Right lobe of liver (tissue), 6 donors: ENCODE data around the gene EIF3C. TPM values are rescaled to one million over a fixed set of nuclear protein-coding genes. Genes with fewer than 3 reads are reported as not detected.
A peak's percentile ranks its signal among the peaks of the same experiment; 100 is the strongest.
"Not testable (repeated sequence)": the region's sequence is repeated elsewhere in the genome, so short reads cannot be mapped to it uniquely, and the experiment has no call there.

ENCODE experiments used
- ATAC-seq, 4 donors: fragments of 200-7000 bp; cut with Tn5 transposase; one replicate each; pipeline ENCODE4 v1.9.1; 2020; ENCODE audit warnings: mild to moderate bottlenecking in 4 of 4, moderate library complexity in 4 of 4
- DNase-seq, 3 donors: peaks; one replicate each; pipeline ENCODE4 v3.0.0-alpha.2; 2020
- H3K27ac ChIP-seq, 3 donors: fragments of 200-600 bp; one replicate each; pipeline ENCODE4 v1.8.0; 2022
- H3K27me3 ChIP-seq, 2 donors: fragments of 200-600 bp; one replicate each; pipeline ENCODE4 v1.8.0; 2022
- H3K36me3 ChIP-seq, 4 donors: fragments of 200-600 bp; sonication (generic) in 1 of 4; one replicate each; pipeline versions ENCODE4 v1.5.1 to v1.8.0; 2017 to 2022; ENCODE audit warnings: control low read depth in 1 of 4
- H3K4me1 ChIP-seq, 4 donors: fragments of 200-600 bp; sonication (generic) in 1 of 4; one replicate each; pipeline versions ENCODE4 v1.5.1 to v1.8.0; 2017 to 2022; ENCODE audit warnings: control low read depth in 1 of 4
- H3K4me3 ChIP-seq, 3 donors: fragments of 200-600 bp; one replicate each; pipeline ENCODE4 v1.8.0; 2022
- H3K9me3 ChIP-seq, 4 donors: fragments of 200-600 bp; sonication (generic) in 1 of 4; one replicate each; pipeline versions ENCODE4 v1.5.1 to v1.8.0; 2017 to 2022; ENCODE audit warnings: control low read depth in 1 of 4
- WGBS: methylation state at CpG from one replicate; pipeline ENCODE4 v1.1.6; 2018; ENCODE audit warnings: low coverage, low lambda C conversion rate; ENCODE audit not compliant: insufficient coverage; ENCODE audit errors: missing lambda C conversion rate; 5-methylcytosine and 5-hydroxymethylcytosine counted together
- intact Hi-C, 2 donors: fragments of 100-400 bp; cut with DNase I; formaldehyde crosslinking; loops; one replicate each; pipeline versions ENCODE4 v1.11.2 to v1.14.1; 2022
- total RNA-seq, 6 experiments: library from RNA; depleted of rRNA in 2 of 6; stranded (reverse); fragments of >200 nt in 2 of 6; fragmentation: NEBNext Ultra II Directional in 3 of 6; extraction: Animal tissue kit (Norgen Biotek cat#: 25700) in 3 of 6; gene quantifications; one replicate each; pipeline versions ENCODE4 v1.1.0 to v1.2.4, GENCODE V29; 2016 to 2023
- donor health status: DM: no; HTN: yes; CAD: no.
- donor health status: DM: no; HTN: no; CAD: no.
- donor health status: DM: no; HTN: no; CAD: no.
- donor health status: DM: no; HTN: yes; CAD: no.
- donor health status: DM: no; HTN: yes; CAD: no.

Gene EIF3C
- total RNA-seq, 6 experiments from 2014 or later: 145 to 260 (median 203) TPM

- H3K36me3 ChIP-seq, H3K4me1 ChIP-seq, H3K27me3 ChIP-seq, ATAC-seq, intact Hi-C loops, H3K9me3 ChIP-seq, H3K4me3 ChIP-seq, H3K27ac ChIP-seq, DNase-seq: not testable (repeated sequence)
- WGBS: no CpG with 5 or more reads among the region's 8 CpGs
Observed at GRCh38 chr16:28701384-28701783, 9.9 kb upstream of the EIF3C start.

DNA sequence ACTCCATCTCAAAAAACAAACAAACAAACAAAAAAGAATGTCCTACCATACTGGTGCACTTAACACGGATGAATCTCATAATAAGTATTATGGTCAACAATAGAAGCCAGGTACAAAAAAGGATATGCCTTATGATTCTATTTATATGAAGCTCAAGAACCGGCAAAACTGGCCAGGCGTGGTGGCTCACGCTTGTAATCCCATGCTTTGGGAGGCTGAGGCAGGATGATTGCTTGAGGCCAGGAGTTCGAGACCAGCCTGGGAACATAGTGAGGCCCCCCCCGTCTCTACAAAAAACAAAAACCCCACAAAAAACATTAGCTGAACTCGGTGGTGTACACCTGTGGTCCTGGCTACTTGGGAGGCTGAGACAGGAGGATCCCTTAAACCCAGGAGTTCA is 7.0 kb upstream of the EIF3C start:
- DNase-seq: not testable (repeated sequence)

DNA sequence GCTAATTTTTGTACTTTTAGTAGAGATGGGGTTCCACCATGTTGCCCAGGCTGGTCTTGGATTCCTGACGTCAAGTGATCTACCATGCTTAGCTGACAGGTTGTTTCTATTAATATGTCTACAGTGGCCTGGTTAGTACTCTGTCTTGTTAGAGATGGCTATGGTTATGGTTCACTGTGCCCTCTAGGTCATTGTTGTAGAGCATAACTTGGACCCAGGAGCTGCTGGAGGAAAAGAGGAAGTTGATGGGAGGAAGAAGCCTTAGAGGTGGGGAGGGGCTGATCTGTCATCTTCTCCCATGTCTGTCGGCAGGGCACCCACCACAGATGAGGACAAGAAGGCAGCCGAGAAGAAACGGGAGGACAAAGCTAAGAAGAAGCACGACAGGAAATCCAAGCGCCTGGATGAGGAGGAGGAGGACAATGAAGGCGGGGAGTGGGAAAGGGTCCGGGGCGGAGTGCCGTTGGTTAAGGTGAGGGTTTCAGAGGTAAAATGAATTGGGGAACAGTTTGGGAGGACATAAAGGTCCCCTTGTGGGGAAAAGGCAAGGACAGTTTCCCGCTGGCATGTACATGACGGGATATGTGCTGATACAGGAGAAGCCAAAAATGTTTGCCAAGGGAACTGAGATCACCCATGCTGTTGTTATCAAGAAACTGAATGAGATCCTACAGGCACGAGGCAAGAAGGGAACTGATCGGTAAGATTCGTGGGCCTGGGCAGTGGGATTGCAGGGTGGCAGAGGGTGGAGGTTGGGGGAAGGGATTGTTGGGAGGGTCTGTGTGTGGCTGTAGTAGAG is 11.8 kb downstream of the EIF3C start:
- H3K27ac ChIP-seq, H3K4me3 ChIP-seq, H3K9me3 ChIP-seq, H3K36me3 ChIP-seq, ATAC-seq, intact Hi-C loops, H3K27me3 ChIP-seq, DNase-seq, H3K4me1 ChIP-seq: not testable (repeated sequence)
- WGBS: 90% methylated on average over 10 of the region's 15 CpGs

More for the DNA sequence above, 7.0 kb upstream of the EIF3C start:
- intact Hi-C loops, H3K27me3 ChIP-seq, ATAC-seq, H3K27ac ChIP-seq, H3K4me1 ChIP-seq, H3K4me3 ChIP-seq, H3K9me3 ChIP-seq, H3K36me3 ChIP-seq: not testable (repeated sequence)
- no CpG with 5 or more reads among the region's 7 CpGs for WGBS

DNA sequence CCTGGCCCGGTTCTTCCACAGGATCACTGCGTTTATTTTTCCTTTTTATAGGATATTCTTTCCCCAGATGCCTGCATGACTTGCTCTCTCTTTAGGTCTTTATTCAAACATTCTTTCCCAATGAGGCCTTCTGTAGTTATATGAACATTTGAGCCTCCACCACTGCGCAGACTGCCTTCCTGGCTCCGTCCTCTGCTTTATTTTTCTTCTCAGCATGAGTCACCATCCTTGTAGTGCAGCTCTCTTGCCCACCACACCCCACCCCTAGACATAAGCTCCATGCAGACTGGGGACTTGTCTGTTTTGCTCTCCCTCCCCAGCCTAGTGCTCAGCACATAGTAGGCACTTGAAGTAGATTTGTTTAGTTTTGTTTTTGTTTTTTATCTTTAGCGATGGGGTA is 20.0 kb downstream of the EIF3C start:
- H3K27me3 ChIP-seq, H3K4me3 ChIP-seq, H3K9me3 ChIP-seq, H3K36me3 ChIP-seq, H3K27ac ChIP-seq, H3K4me1 ChIP-seq, ATAC-seq, DNase-seq, intact Hi-C loops: not testable (repeated sequence)
- WGBS: no CpG with 5 or more reads among the region's 5 CpGs

DNA sequence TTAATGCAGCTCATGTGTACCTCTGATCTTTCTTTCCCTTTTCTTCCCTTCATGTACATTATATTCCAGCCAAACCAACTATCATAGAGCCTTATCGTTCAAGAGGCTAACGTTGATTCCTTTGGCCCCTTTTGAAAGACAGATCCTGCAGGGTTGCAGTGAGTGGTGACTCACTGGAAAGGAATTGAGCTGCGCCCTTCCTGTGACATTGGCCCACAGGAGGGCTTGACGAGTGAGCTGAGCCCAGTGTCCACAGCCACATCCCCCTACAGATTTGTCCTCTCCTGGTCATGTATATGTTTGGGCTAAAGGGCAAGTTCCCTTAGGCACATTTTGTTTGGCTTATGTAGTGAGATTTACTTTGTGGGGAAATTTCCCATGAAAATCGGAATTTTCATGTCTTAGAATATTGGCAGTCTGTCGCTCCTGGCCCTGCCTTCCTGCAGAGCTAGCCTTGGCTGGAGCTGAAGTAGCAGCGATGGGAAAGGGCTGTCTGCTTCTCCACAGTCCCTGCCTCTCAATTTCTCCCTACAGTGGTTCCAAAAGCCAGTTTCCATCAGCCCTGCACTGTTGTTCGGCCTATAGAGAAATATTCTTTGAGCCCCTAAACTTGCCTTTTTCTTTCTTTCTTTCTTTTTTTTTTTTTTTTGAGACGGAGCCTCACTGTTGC is 21.3 kb downstream of the EIF3C start:
- H3K4me3 ChIP-seq, DNase-seq, H3K4me1 ChIP-seq, H3K9me3 ChIP-seq, H3K36me3 ChIP-seq, H3K27me3 ChIP-seq, H3K27ac ChIP-seq, ATAC-seq, intact Hi-C loops: not testable (repeated sequence)
- WGBS: no CpG with 5 or more reads among the region's 9 CpGs

DNA sequence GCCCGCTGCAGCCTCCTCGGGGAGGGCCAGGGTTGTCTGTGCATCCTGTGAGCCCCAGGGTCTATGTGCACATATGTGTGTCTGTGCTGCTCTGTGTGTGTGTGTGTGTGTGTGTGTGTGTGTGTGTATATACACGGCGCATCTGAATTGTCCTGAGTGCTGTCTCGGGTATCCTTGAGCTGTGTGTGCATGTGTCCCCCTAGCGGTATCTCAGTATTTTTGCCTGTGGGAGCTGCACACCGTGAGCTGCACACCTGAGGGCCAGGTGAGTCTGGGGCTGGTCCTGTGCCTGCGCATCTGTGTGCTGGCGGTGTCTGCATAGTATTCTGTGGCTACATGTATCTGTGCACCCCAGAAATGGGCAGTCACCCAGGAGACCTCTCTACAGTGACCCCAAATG is 28.5 kb downstream of the EIF3C start:
- H3K4me3 ChIP-seq, H3K9me3 ChIP-seq, H3K27me3 ChIP-seq, intact Hi-C loops, H3K4me1 ChIP-seq, H3K27ac ChIP-seq, DNase-seq, H3K36me3 ChIP-seq: not testable (repeated sequence)
- no CpG with 5 or more reads among the region's 9 CpGs for WGBS
- peak; percentile 43 to 72 (median 65) for ATAC-seq

GRCh38 chr16:28740631-28741030 is 29.4 kb downstream of the EIF3C start:
- DNase-seq, H3K36me3 ChIP-seq, H3K9me3 ChIP-seq, H3K27me3 ChIP-seq, H3K27ac ChIP-seq, intact Hi-C loops, H3K4me1 ChIP-seq, H3K4me3 ChIP-seq: not testable (repeated sequence)
- WGBS: no CpG with 5 or more reads among the region's 27 CpGs
- ATAC-seq: peak in 3 of 4 donors; percentile 32 to 40 (median 33)

DNA sequence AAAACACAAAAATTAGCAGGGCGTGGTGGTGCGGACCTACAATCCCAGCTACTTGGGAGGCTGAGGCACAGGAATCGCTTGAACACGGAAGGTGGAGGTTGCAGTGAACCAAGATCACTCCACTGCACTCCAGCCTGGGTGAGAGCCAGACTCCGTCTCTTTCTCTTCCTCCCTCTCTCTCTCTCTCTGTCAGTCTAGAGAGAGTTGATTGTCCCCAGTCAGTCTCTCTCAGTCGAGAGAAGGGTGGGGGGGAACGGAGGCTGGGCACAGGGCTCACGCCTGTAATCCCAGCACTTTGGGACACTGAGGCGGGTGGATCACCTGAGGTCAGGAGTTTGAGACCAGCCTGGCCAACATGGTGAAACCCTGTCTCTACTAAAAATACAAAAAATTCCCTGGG is 30.0 kb downstream of the EIF3C start:
- ATAC-seq, DNase-seq, H3K27ac ChIP-seq, H3K9me3 ChIP-seq, intact Hi-C loops, H3K27me3 ChIP-seq, H3K4me3 ChIP-seq, H3K4me1 ChIP-seq, H3K36me3 ChIP-seq: not testable (repeated sequence)
- WGBS: no CpG with 5 or more reads among the region's 9 CpGs

- H3K4me3 ChIP-seq, H3K27me3 ChIP-seq, H3K4me1 ChIP-seq, DNase-seq, H3K36me3 ChIP-seq, intact Hi-C loops, H3K27ac ChIP-seq, H3K9me3 ChIP-seq: not testable (repeated sequence)
- WGBS: no CpG with 5 or more reads among the region's 62 CpGs
- ATAC-seq: peak; percentile 16 to 59 (median 48)
Observed at GRCh38 chr16:28746618-28747350, 35.5 kb downstream of the EIF3C start.
